Effector CD4-positive, alpha-beta T cell (primary cell): ENCODE results near the gene OR4E1.
"Not testable (repeated sequence)": the region's sequence is repeated elsewhere in the genome, so short reads cannot be mapped to it uniquely, and the experiment has no call there.

Experiments
- DNase-seq: peaks from one replicate; pipeline ENCODE4 v3.0.0-alpha.2; 2020

The OR4E1 gene

DNA sequence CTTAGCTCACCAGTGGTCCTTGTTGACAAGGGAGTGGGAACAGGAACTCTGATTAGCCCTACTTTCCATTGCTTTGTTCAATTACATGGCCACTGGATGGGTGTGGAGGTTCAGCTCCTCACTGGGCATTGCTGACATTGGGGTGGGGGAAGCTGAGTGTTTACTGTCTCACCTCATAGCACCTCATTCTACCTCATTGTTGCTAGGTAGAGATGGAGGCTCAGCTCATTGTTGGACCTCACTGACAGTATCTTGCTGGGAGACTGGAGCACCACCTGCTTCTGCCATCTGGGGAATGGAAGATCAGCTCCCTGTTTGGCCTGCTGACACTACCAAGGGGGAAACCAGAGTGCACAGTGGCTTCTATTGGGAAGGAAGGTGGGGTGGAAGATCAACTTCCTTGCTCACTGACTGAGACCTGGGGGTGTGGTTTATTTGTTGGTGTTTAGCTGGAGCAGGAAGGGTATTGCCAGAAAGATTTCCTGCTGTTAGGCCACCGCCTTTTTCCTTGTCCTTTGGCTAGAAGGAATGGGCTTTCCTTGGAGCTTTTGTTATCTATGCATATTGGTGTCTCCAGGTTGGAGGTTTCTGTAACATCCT is 21.3 kb downstream of the OR4E1 start:
- no peak for DNase-seq

DNA sequence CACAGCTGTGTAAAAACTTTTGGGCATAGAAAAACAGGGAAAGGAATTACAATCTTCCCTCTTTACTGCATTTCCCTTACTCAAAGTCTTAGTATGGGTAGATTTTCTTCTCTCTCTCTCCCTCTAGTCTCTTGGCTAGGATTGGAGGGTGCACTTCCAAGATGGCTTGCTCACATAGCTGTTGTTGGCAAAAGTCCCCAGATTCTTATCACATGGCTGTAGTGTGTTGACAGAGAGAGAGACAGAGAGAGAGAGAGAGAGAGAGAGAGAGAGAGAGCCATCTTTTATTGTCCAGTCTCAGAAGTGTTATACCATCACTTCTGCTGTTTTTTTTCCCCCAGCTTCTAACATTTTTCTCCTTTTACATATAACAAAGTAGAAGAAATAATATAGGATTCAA is 26.2 kb downstream of the OR4E1 start:
- DNase-seq, result no peak

DNA sequence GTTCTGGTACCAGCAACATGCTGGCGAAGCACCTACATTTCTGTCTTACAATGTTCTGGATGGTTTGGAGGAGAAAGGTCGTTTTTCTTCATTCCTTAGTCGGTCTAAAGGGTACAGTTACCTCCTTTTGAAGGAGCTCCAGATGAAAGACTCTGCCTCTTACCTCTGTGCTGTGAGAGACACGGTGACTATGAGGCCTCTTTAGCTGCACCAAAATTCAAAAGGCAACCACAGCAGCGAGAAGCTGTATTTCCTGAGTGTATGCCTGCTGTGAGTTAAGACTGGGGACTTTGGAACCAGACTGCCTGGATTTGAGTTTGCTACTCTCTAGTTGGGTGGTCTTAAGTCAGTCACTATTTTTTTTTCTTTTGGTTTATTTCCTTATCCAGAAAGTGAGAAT is 30.2 kb downstream of the OR4E1 start:
- DNase-seq, result no peak

DNA sequence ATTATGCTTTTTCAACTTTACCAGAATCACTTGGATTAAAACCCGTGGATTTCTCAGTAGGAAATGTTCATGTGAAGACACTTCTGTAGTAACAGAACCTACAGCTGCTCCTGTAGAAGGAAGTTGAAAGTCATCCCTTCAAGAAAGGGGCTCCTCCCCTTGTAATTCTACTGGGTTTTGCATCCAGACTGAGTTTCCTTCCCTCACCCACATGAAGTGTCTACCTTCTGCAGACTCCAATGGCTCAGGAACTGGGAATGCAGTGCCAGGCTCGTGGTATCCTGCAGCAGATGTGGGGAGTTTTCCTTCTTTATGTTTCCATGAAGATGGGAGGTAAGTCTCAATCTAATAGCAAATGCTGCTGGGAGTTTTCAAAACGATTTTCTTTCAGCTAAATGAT is 30.9 kb downstream of the OR4E1 start:
- DNase-seq, result no peak

DNA sequence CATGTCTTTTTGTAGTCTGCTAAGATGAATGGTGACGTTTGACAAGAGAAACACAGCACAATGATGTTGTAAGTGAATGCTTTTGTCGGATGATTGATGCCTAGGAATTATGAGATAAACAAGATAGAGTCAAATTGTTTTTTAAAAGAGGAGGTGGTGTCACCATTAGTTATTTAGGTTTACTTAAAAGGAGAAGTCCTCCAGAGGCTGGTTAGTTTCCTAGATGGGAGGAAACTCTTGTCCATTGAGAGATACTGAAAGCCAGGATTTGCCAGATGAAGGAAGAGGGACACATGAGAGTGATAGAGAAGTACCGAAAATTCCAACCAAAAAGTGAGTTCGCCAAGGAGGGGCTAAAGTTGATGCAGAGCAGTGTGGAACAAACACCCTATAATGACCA is 38.8 kb downstream of the OR4E1 start, which contains the start of gene OR10G2:
Gene OR10G2 (minus strand): TSS at position 101 of the 400 bp plus-strand sequence. CDS start 98 bp downstream, at position 3.
- no peak for DNase-seq

GRCh38 chr14:21631084-21631483 is 42.5 kb downstream of the OR4E1 start:
- DNase-seq, result no peak

GRCh38 chr14:21630503-21630902 is 43.1 kb downstream of the OR4E1 start:
- DNase-seq, result not testable (repeated sequence)

DNA sequence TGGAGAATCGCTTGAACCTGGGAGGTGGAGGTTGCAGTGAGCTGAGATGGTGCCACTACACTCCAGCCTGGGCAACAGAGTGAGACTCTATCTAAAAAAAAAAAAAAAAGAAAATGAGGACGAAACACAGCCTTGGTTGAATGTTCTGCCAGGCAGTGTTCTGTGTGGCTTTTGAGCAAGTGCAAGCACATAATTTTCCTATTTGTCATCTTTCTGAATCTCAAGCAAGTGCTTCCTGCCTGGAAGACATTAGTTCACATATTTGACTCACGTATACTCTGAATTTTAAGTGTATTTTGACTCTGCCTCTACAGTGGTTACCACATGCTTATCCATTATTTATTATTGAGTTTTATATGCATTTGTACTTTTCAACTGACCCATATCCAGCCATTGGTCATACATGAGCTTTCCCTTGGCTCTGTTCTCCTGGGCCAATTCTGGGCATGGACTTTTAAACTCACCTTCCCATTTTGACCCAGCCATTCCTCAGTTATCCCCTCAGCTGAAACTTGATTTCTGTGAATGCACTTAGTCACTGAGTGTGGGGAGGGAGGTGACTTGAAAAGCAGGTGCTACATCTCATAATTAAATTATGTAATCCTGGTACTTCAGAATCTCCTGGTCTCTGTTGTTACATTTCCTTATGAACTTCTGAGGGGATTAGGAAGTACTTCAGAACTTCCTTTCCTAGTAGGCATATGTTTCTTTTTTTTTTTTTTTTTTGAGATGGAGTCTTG is 47.0 kb downstream of the OR4E1 start:
- DNase-seq, result no peak
